Muscle of back (tissue), 11 donors: ENCODE results near the gene SFXN3. TPM values are rescaled to one million over a fixed set of nuclear protein-coding genes. Genes with fewer than 3 reads are reported as not detected.

Source experiments
- DNase-seq, 3 donors: peaks; one replicate each; pipeline versions ENCODE4 v3.0.0 to v3.0.0-alpha.2; 2013
- polyA plus RNA-seq, 10 donors: library from polyadenylated mRNA; unstranded; fragments of 120-200 nt; gene quantifications; one replicate each; pipeline ENCODE4 v1.2.1, GENCODE V29; 2013; ENCODE audit not compliant: insufficient read length in 10 of 10

The SFXN3 gene
- polyA plus RNA-seq, 10 donors, result 16.6 to 33.6 (median 24.6) TPM

DNA sequence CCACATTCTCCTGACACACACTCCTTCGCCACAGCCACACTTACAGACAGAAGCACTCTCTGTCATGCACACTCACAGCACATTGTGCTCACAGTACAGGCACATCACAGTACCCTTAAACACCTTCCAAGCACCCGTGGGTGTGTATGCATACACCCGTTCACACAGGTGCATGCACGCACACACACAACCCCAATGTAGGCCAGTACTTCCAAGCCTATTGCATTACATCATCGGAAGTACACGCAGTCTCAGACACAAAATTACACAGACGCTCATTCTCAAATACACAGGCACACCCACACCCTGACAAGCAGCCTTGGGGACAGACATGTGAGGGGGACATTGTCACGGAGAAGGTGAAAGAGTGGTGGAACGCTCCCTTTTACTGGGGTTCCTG lies 41.9 kb downstream of the SFXN3 start:
- no peak for DNase-seq

DNA sequence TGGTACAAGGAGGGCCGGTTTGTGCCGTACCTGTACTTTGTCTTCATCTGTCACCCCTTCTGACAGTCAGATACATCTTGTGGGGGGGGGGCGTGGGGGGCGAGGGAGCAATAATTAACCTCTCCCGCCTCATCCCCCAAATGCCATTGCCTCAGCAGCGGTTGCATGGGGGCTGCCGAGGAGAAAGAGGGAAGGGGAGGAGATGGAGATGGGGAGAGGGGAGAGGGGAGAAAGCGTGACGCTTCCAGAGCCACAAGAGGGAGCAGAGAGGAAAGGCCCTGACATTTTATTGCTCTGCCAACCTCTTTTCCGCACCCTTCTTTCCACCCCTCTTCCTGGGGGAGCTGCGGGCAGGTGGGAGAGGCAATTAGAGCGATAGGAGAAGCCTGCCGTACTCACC lies 42.6 kb downstream of the SFXN3 start:
- DNase-seq, result no peak

DNA sequence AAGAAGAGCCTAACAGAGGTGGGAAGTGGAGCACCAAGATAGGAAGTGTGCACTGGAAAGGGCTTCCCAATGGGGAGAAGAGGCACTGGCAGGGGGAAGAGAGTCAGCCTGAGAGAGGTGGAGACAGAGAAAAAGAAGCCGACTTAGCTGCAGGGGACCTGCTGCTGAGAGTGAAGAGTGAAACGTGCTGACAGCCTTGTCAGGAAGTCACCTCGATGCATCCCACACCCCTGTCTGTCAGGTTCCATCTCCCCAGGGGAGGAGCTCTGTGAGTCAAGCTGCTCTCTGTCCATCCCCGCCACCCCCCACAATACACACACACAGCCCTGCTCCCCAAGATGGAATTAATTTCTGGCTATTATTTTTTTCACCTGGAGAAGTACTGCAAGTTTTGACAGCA lies 44.7 kb downstream of the SFXN3 start:
- DNase-seq, result no peak

DNA sequence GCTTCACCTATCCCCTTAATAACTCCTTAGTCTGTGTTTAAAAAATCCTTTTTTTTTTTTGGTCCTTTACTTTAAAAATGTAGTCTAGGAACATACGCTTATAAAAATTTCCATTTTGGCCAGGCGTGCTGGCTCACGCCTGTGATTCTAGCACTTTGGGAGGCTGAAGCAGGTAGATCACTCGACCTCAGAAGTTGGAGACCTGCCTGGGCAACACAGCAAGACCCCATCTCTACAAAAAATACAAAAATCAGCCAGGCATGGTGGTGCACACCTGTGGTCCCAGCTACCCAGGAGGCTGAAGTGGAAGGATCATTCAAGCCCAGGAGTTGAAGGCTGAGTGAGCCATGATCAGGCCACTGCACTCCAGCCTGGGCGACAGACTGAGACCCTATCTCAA lies 45.6 kb downstream of the SFXN3 start:
- no peak for DNase-seq

DNA sequence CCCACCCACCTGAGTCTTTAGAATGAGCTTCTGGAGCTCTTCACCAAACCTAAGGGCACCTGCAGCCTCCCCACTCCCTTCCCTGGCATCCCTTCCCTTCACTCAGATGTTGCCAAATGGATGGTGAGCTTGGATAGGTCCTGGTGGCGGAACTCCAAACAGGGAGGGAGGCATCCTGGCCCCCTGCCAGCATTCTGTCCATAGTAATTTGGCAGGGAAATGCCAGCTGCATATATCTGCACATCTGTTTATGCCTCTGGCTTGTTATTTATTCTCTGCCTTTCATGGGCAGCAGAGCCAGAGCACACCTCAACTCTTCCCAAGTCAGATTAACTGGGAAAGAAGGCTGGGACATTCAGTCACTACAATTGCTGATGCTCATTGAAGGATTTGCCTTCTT lies 48.8 kb downstream of the SFXN3 start:
- DNase-seq, result no peak

DNA sequence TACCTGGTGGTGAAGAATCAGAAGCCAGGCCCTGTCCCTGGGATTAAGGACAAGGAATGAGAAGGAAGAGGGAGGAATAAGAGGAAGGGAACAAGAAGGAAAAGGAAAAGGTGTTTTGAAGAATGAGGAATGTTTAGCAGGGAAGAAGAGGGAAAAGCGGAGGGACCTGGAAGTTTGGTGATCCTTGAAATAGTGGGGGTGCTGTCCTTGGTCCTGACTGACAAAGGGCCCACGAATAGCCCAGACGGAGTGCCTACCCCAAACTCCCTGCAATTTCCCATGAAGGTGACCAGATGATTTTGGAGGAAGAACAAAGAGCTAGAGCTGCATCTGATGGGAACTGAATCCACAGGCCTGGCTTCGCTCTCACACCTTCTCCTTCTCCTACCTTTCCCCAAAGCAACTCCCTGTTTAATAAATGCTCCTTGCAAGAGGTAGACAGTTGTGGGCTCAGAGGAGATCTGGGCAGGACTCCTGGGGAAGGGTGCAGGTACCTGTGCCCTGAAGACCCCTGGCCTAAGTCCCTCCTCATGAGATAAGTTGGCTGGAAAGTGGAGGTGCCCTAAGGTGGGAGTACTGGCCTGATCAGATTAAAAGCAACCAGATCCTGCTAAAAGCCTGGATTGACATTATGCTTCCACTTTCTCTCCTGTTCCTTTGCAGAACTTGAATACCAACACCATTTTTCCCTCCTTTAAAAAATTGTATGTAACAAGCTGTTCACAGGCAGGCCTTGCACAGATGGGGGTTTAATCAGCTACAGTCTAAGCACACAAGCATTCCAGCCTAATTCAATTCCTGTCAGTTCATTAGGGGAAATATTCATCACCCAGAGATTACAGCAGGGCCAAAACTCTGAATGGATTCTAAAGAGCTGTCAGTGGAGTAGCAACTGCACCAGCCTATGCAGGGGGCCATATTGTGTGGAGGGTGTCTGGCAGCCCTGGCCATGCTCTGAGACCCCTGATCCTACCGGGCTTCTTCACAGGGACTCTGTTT lies 50.2 kb downstream of the SFXN3 start:
- DNase-seq, result peak in 2 of 3 donors; percentile 43 to 63

DNA sequence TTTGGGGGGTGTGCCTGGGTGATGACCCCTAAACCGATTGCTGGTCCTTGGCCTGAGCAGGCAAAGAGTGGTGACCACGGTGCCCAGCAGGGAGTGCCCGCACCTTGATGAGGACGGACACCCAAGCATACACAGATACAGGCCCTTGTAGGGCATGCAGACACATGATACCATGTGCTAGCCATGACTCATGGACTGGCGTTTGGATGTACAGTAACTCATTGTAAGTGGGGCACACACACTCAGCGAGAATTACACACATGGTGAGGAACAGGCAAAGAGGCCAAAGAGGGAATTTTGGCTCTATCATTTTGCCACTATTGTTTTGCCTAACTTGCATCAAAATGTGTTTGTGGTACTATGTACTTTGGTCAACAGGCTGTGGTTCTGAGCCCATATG lies 54.8 kb downstream of the SFXN3 start:
- no peak for DNase-seq

DNA sequence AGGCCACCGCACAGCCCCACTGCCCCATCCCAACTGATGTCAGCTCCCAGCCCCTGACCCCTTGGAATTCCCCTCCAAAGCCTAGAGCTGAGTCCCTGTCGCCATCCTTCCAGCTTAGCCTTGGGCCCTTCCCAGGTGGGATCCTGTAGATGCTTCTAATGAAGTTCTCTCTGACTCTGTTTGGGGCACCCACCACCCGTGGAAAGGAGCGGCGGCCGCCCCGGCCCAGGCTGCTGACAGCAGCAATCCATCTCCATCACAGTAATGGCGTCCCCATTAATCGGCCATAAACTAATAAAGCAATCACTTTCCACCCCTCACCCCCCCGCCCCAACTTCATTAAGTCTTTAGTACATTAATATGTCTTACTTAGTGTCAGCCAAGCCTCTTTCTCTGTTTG lies 56.3 kb downstream of the SFXN3 start:
- DNase-seq, result no peak

DNA sequence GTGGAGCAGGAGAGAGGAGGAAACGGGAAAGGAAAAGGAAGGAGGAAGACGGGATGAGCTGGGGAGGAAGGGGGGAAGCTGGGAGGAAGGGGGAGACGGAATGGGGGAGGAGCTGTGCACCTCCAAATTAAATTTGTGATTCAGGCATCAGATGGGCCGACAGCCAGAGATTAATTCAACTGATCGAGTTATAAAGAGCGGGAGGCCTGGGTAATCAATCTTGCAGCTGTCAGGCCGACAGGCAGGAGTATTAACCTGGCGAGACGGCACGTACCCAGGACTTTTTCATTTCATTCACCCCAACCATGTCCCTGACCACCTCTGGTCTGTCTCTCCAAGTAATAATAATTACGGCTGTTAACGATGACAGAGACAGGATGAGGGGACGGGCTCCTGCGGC lies 56.9 kb downstream of the SFXN3 start:
- DNase-seq, result no peak

DNA sequence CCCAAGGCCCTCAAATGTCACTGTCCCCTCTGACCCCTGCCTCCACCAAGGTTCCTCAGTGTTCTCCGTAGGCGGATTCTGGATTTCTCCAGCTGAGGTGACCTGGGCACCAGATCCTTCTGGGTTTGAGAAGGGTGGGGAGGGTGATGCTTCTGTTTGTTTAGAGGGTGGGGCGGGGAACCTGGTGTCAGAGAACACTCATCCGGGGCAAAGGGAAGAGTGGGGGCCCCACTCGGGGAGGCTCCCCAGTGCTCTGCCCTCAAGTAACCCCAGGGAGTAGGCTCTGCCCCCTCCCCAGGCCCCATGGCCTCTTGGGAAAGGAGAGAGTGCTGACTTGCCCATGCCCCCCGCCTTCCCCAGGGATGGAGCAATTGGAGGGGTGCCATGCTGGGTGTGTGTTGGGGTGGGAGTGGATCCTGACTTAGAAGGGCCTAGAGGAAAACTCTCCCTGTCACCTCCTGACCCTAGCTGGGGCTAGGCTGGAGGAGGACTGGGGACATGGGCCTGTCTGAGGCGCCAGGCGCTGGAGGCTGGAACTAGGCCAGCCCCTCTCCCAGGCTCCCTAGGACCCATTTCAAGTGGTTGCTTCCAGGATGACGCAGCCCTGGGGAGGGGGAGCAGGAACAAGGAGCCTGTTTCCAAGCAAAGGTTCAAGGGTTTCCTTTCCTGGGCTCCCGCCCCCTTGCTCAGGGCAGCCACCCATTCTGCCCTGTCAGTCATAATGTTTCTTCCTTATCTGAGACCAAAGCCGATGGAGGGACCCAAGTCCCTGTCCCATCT lies 58.7 kb downstream of the SFXN3 start:
- DNase-seq, result no peak

DNA sequence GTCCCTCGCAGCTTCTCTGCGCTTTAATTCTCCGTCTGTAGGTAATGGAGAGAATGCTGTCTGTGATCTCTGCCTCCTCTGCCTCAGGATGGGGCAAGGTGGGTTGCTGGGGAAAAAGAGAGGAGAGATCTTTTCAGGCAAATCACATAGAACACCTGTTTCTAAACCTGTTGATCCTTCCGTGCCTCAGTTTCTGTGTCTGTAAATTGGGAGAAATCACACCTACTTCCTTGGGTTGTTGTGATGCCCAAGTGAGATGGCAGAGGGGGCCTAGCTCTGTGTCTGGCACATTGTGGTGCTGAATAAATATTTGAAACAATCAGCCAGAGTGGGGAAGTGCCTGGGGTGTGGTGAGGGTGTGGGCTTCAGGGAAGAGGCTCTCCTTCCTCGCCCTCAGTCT lies 59.6 kb downstream of the SFXN3 start:
- no peak for DNase-seq

Other genes starting within 250 kb of the SFXN3 start
- gene SLF2, start 118.3 kb upstream of the SFXN3 start, polyA plus RNA-seq, result 100 to 1,000 TPM in 1 of 10 donors, 10 to 100 TPM in 9; 51.3 to 101 (median 74.4) TPM
- gene SEMA4G, start 61.7 kb upstream of the SFXN3 start, polyA plus RNA-seq, result 10 to 100 TPM in 2 of 10 donors, 1 to 10 TPM in 8; 5.6 to 11.4 (median 7.0) TPM
- gene MRPL43, start 43.7 kb upstream of the SFXN3 start, polyA plus RNA-seq, result 10 to 100 TPM; 56.1 to 74.6 (median 65.6) TPM
- gene TWNK, start 43.7 kb upstream of the SFXN3 start, polyA plus RNA-seq, result 10 to 100 TPM in 3 of 10 donors, 1 to 10 TPM in 7; 7.1 to 15.4 (median 9.5) TPM
- gene LZTS2, start 31.4 kb upstream of the SFXN3 start, polyA plus RNA-seq, result 10 to 100 TPM; 37.8 to 59.7 (median 52.7) TPM
- gene PDZD7, start 105 bp upstream of the SFXN3 start, polyA plus RNA-seq, result 1 to 10 TPM in 7 of 10 donors, under 1 TPM in 3; 0.43 to 1.5 (median 1.2) TPM
- gene KAZALD1, start 30.8 kb downstream of the SFXN3 start, polyA plus RNA-seq, result 10 to 100 TPM; 22.4 to 43.8 (median 28.3) TPM
- not detected for gene TLX1, start 100.1 kb downstream of the SFXN3 start, polyA plus RNA-seq
- 1 to 10 TPM; 1.1 to 9.5 (median 2.2) TPM for gene LBX1, start 198.2 kb downstream of the SFXN3 start, polyA plus RNA-seq